ENCODE measurements around the gene RAI1. TPM values are rescaled to one million over a fixed set of nuclear protein-coding genes. Genes with fewer than 3 reads are reported as not detected.

Gene RAI1
- total RNA-seq, 4 donors from 2014 or later: 17.0 to 36.3 (median 22.3) TPM

GRCh38 chr17:17843096-17843495 is 161.8 kb downstream of the RAI1 start:
- TF ChIP-seq CTCF (IDR thresholded peaks at IDR 0.05) (no peak), POLR2A (IDR thresholded peaks at IDR 0.05) (no peak)
- Histone ChIP-seq H3K27me3 (no peaks in the 10 kb centered on the region), H3K4me3 (peak overlapping the region in 1 of 4 donors; percentile 7), H3K9me3 (no peaks in the 10 kb centered on the region), H3K27ac (peak overlapping the region; percentile 97 to 100 (median 98)), H3K4me1 (peaks cover 40 to 89% (median 49%) of the 10 kb centered on the region in 3 donors), H3K36me3 (peaks cover 0 to 28% (median 0%) of the 10 kb centered on the region in 3 donors)
- no peak for DNase-seq
- 50 to 84% methylated on average over 1 to 3 of the region's 4 CpGs for WGBS, 2 donors
- intact Hi-C loops (cut with DNase I): no loop called here

GRCh38 chr17:17844079-17844478 is 162.8 kb downstream of the RAI1 start:
- TF ChIP-seq POLR2A (IDR thresholded peaks at IDR 0.05) (no peak), CTCF (IDR thresholded peaks at IDR 0.05) (no peak)
- no peaks in the 10 kb centered on the region for H3K27me3 ChIP-seq
- H3K9me3 ChIP-seq: no peaks in the 10 kb centered on the region
- no peak for DNase-seq
- peaks cover 0 to 38% (median 0%) of the 10 kb centered on the region in 3 donors for H3K36me3 ChIP-seq
- H3K27ac ChIP-seq: peak overlapping the region in 2 of 4 donors; percentile 97 to 100
- H3K4me3 ChIP-seq: no peak overlapping the region
- 50% methylated on average over 2 of the region's 7 CpGs; no CpG with 5 or more reads in 1 of the 2 donors for WGBS, 2 donors
- peaks cover 40 to 89% (median 47%) of the 10 kb centered on the region in 3 donors for H3K4me1 ChIP-seq
- intact Hi-C loops (cut with DNase I): no loop called here

GRCh38 chr17:17844500-17844899 is 163.2 kb downstream of the RAI1 start:
- no peak for DNase-seq
- Histone ChIP-seq H3K36me3 (peaks cover 0 to 39% (median 0%) of the 10 kb centered on the region in 3 donors), H3K27ac (peak overlapping the region in 2 of 4 donors; percentile 97 to 100), H3K4me1 (peaks cover 40 to 89% (median 47%) of the 10 kb centered on the region in 3 donors), H3K27me3 (no peaks in the 10 kb centered on the region), H3K9me3 (no peaks in the 10 kb centered on the region), H3K4me3 (no peak overlapping the region)
- TF ChIP-seq CTCF (IDR thresholded peaks at IDR 0.05) (no peak), POLR2A (IDR thresholded peaks at IDR 0.05) (no peak)
- 94% methylated on average over 4 to 5 of the region's 6 CpGs for WGBS, 2 donors
- intact Hi-C loops (cut with DNase I): no loop called here

- Histone ChIP-seq H3K27me3 (no peaks in the 10 kb centered on the region), H3K4me3 (no peak overlapping the region), H3K27ac (peak overlapping the region in 2 of 4 donors; percentile 21), H3K9me3 (no peaks in the 10 kb centered on the region), H3K4me1 (peaks cover 41 to 89% (median 52%) of the 10 kb centered on the region in 3 donors), H3K36me3 (peaks cover 0 to 45% (median 0%) of the 10 kb centered on the region in 3 donors)
- TF ChIP-seq CTCF (IDR thresholded peaks at IDR 0.05) (no peak), POLR2A (IDR thresholded peaks at IDR 0.05) (no peak)
- intact Hi-C loops (cut with DNase I): no loop called here
- no peak for DNase-seq
- 73 to 100% methylated on average over 1 to 3 of the region's 13 CpGs for WGBS, 2 donors
Measured at GRCh38 chr17:17845046-17845775, 164.0 kb downstream of the RAI1 start.

- no peak for TF ChIP-seq POLR2A (IDR thresholded peaks at IDR 0.05)
- no peak for TF ChIP-seq CTCF (IDR thresholded peaks at IDR 0.05)
- intact Hi-C loops (cut with DNase I): no loop called here
- DNase-seq: no peak
- Histone ChIP-seq H3K27me3 (no peaks in the 10 kb centered on the region), H3K27ac (no peak overlapping the region), H3K4me3 (no peak overlapping the region), H3K36me3 (peaks cover 0 to 53% (median 1%) of the 10 kb centered on the region in 3 donors), H3K9me3 (no peaks in the 10 kb centered on the region), H3K4me1 (peaks cover 34 to 89% (median 47%) of the 10 kb centered on the region in 3 donors)
- WGBS, 2 donors: no CpG with 5 or more reads among the region's 8 CpGs
Measured at GRCh38 chr17:17846003-17846402, 164.7 kb downstream of the RAI1 start.

All from esophagus squamous epithelium (tissue), 5 donors.